Measurements from ENCODE around the gene LRRN3.
"Not testable (repeated sequence)": the region's sequence is repeated elsewhere in the genome, so short reads cannot be mapped to it uniquely, and the experiment has no call there.

DNA sequence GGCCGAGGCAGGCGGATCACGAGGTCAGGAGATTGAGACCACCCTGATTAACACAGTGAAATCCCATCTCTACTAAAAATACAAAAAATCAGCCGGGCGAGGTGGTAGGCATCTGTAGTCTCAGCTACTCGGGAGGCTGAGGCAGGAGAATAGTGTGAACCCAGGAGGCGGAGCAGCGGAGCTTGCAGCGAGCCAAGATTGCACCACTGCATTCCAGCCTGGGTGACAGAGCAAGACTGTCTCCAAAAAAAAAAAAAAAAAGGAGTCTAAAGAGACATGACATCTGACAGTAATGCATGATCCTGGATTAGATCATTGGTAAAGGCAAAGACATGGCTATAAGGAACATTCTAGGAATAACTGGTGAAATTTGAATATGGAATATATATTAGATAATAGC is 18.3 kb upstream of the LRRN3 start:
- TF ChIP-seq, protein P1, sequence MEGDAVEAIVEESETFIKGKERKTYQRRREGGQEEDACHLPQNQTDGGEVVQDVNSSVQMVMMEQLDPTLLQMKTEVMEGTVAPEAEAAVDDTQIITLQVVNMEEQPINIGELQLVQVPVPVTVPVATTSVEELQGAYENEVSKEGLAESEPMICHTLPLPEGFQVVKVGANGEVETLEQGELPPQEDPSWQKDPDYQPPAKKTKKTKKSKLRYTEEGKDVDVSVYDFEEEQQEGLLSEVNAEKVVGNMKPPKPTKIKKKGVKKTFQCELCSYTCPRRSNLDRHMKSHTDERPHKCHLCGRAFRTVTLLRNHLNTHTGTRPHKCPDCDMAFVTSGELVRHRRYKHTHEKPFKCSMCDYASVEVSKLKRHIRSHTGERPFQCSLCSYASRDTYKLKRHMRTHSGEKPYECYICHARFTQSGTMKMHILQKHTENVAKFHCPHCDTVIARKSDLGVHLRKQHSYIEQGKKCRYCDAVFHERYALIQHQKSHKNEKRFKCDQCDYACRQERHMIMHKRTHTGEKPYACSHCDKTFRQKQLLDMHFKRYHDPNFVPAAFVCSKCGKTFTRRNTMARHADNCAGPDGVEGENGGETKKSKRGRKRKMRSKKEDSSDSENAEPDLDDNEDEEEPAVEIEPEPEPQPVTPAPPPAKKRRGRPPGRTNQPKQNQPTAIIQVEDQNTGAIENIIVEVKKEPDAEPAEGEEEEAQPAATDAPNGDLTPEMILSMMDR (conservative IDR thresholded peaks at IDR 0.05; ENCODE audit: low read length), result not testable (repeated sequence)
- TF ChIP-seq EZH2phosphoT487 (IDR thresholded peaks at IDR 0.05; ENCODE audit: borderline replicate concordance), result not testable (repeated sequence)
